GM12878 (cell line): ENCODE results near the gene PLA2G2E. TPM values are rescaled to one million over a fixed set of nuclear protein-coding genes. Genes with fewer than 3 reads are reported as not detected.

Experiments
- ASH2L ChIP-seq: fragments of 300-600, 200-600 bp; sonication (generic); IDR thresholded peaks from 2 replicates; pipeline ENCODE4 v1.6.1; 2017; ENCODE audit warnings: low read depth, mild to moderate bottlenecking, borderline replicate concordance
- ATF7 ChIP-seq: fragments of 450-650 bp; IDR thresholded peaks from 2 replicates; pipeline ENCODE4 v1.6.1; 2016; ENCODE audit warnings: low read depth, mild to moderate bottlenecking
- EED ChIP-seq: sonication (generic); IDR thresholded peaks from 2 replicates; pipeline ENCODE4 v1.6.1; 2016; ENCODE audit warnings: antibody characterized with exemption, low read depth
- FOS ChIP-seq: IDR thresholded peaks from 3 replicates; pipeline ENCODE4 v1.6.1; 2011; ENCODE audit warnings: borderline replicate concordance; ENCODE audit not compliant: insufficient read length; ENCODE audit errors: extremely low read depth
- GATAD2B ChIP-seq: fragments of 450-650 bp; conservative IDR thresholded peaks from 2 replicates; pipeline ENCODE4 v1.6.1; 2017; ENCODE audit warnings: low read depth, mild to moderate bottlenecking, moderate library complexity
- HCFC1 ChIP-seq: fragments of 150-350 bp; IDR thresholded peaks from 2 replicates; pipeline ENCODE4 v1.6.1; 2014; ENCODE audit warnings: low read length
- KAT2A ChIP-seq: conservative IDR thresholded peaks from 2 replicates; pipeline ENCODE4 v1.6.1; 2011; ENCODE audit warnings: low read depth, low read length; ENCODE audit not compliant: control insufficient read depth
- NFYA ChIP-seq: IDR thresholded peaks from 2 replicates; pipeline ENCODE4 v1.6.1; 2011; ENCODE audit warnings: low read depth, mild to moderate bottlenecking, low read length, improper control_type of control experiment, borderline replicate concordance
- NFYB ChIP-seq: IDR thresholded peaks from 2 replicates; pipeline ENCODE4 v1.6.1; 2011; ENCODE audit warnings: low read depth, mild to moderate bottlenecking, low read length, improper control_type of control experiment, moderate library complexity; ENCODE audit not compliant: insufficient read depth
- NRF1 ChIP-seq: conservative IDR thresholded peaks from 2 replicates; pipeline ENCODE4 v1.6.1; 2011; ENCODE audit warnings: mild to moderate bottlenecking, low read depth, low read length, improper control_type of control experiment
- POU2F2 ChIP-seq: IDR thresholded peaks from 3 replicates; pipeline ENCODE4 v1.6.1; 2011; ENCODE audit warnings: low read depth, mild to moderate bottlenecking, low read length, borderline replicate concordance
- RFX5 ChIP-seq: IDR thresholded peaks from 2 replicates; pipeline ENCODE4 v1.6.1; 2011; ENCODE audit warnings: low read depth, low read length, improper control_type of control experiment
- TAF1 ChIP-seq: IDR thresholded peaks from 2 replicates; pipeline ENCODE4 v1.6.1; 2011; ENCODE audit warnings: mild to moderate bottlenecking, low read depth, low read length, borderline replicate concordance
- TBL1XR1 ChIP-seq: IDR thresholded peaks from 2 replicates; pipeline ENCODE4 v1.6.1; 2012; ENCODE audit warnings: low read depth, low read length, improper control_type of control experiment
- TCF12 ChIP-seq: IDR thresholded peaks from 2 replicates; pipeline ENCODE4 v1.6.1; 2011; ENCODE audit warnings: low read depth, mild to moderate bottlenecking, low read length
- ZBED1 ChIP-seq: IDR thresholded peaks from 2 replicates; pipeline ENCODE4 v1.6.1; 2016; ENCODE audit warnings: borderline replicate concordance
- ZNF274 ChIP-seq: IDR thresholded peaks from one replicate; pipeline ENCODE4 v1.8.0; 2011; ENCODE audit not compliant: insufficient read length, insufficient read depth
- ZZZ3 ChIP-seq: IDR thresholded peaks from 2 replicates; pipeline ENCODE4 v1.6.1; 2011; ENCODE audit warnings: low read depth; ENCODE audit not compliant: control insufficient read depth, insufficient read length
- polyA plus RNA-seq, 11 experiments: library from polyadenylated mRNA; depleted of rRNA in 4 of 11; unstranded in 6 of 11; stranded (reverse) in 5 of 11; fragments of >200 nt; fragmentation: Nextera tagmentation in 4 of 11; fragmentation: Illumina TruSeq in 1 of 11; extraction: Ambion mirVana in 4 of 11; extraction: Trizol in 1 of 11; gene quantifications; 1 replicate in 1 of 11; 2 replicates in 10 of 11; pipeline versions ENCODE4 v1.2.1 to v1.2.3, GENCODE V29; 2011 to 2016; ENCODE audit warnings: inconsistent platforms in 2 of 11, missing spikeins in 2 of 11, low read depth in 1 of 11
- total RNA-seq, 4 experiments: library from RNA; depleted of rRNA in 3 of 4; stranded (reverse); fragments of >200 nt in 3 of 4; fragmentation: Illumina TruSeq in 1 of 4; extraction: Trizol in 1 of 4; gene quantifications; 2 replicates each; pipeline versions ENCODE4 v1.2.1 to v1.2.3, GENCODE V29; 2013 to 2021
- TF ChIP-seq, protein P1 (sequence below): fragments of 450-650 bp; formaldehyde crosslinking; IDR thresholded peaks from 2 replicates; pipeline ENCODE4 v1.4.0; 2020; ENCODE audit warnings: mild to moderate bottlenecking, moderate library complexity
- TF ChIP-seq, protein P2 (sequence below): fragments of 450-650 bp; IDR thresholded peaks from 2 replicates; pipeline ENCODE4 v1.6.1; 2016; ENCODE audit warnings: mild to moderate bottlenecking
- TF ChIP-seq, protein P3 (sequence below): fragments of 450-650 bp; IDR thresholded peaks from 2 replicates; pipeline ENCODE4 v1.6.1; 2016; ENCODE audit warnings: mild to moderate bottlenecking, moderate library complexity, borderline replicate concordance

PLA2G2E gene
- total and polyA plus RNA-seq, 10 of the 15 experiments (the other 5 are each of a cell fraction or from before 2014, with no cell fraction given): not detected

DNA sequence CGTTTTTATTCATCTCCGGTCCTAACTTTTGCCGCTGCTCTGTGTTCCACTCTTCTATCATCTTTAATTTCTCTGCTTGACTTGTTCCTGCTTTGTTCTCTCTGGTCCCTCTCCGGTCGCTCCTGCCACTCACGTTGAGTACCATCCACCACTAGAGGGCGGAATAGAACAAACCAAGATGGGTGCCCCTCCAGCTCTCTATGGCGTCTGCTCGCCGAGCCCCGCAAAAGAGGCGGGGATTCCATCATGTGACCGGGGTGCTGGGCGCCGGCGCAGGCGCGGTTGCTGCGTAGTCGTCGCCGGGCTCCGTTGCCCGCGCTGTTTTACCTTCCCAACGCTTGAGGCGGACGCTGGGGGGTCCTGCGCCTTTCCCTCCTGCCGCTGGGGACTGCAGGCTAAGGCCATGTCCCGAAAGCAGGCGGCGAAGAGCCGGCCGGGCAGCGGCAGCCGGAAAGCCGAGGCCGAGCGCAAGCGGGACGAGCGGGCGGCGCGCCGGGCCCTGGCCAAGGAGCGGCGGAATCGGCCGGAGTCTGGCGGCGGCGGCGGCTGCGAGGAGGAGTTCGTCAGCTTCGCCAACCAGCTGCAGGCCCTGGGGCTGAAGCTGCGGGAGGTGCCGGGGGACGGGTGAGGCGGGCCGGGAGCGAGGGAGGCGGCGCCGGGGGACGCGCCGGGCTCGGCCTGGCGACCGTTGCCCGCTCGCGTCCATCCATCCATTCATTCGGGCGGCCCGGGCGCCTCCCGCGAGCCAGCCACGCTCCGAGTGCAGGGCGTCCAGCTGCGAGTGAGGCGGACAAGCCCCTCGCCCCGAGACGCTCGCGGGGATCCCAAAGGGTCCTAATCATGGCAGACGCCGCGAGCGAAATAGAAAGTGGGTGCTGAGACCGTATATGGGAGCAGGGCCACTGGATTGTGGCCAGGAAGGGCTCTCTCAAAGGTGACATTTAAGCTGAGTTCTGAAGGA, 41.0 kb downstream of the PLA2G2E start, which contains the start of gene OTUD3 (continued):
- TF ChIP-seq, protein P1, sequence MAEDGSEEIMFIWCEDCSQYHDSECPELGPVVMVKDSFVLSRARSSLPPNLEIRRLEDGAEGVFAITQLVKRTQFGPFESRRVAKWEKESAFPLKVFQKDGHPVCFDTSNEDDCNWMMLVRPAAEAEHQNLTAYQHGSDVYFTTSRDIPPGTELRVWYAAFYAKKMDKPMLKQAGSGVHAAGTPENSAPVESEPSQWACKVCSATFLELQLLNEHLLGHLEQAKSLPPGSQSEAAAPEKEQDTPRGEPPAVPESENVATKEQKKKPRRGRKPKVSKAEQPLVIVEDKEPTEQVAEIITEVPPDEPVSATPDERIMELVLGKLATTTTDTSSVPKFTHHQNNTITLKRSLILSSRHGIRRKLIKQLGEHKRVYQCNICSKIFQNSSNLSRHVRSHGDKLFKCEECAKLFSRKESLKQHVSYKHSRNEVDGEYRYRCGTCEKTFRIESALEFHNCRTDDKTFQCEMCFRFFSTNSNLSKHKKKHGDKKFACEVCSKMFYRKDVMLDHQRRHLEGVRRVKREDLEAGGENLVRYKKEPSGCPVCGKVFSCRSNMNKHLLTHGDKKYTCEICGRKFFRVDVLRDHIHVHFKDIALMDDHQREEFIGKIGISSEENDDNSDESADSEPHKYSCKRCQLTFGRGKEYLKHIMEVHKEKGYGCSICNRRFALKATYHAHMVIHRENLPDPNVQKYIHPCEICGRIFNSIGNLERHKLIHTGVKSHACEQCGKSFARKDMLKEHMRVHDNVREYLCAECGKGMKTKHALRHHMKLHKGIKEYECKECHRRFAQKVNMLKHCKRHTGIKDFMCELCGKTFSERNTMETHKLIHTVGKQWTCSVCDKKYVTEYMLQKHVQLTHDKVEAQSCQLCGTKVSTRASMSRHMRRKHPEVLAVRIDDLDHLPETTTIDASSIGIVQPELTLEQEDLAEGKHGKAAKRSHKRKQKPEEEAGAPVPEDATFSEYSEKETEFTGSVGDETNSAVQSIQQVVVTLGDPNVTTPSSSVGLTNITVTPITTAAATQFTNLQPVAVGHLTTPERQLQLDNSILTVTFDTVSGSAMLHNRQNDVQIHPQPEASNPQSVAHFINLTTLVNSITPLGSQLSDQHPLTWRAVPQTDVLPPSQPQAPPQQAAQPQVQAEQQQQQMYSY: no peak
- TF ChIP-seq HCFC1 (0 out of 2 replicates have a peak, but pooled peaks have one; percentile 35), ZZZ3 (no peak), KAT2A (no peak), NFYA (no peak), NRF1 (peak; percentile 81), EED (no peak), POU2F2 (peak; percentile 9; the same call in 1 of the 3 replicates), ATF7 (peak; percentile 23; the same call in 1 of the 2 replicates), TAF1 (peak; percentile 60; the same call in 1 of the 2 replicates), RFX5 (no peak), GATAD2B (peak; percentile 90), NFYB (no peak), TBL1XR1 (no peak), ZBED1 (no peak), ZNF274 (no peak), TCF12 (no peak), ASH2L (no peak; the same call in 1 of the 2 replicates), FOS (no peak)
- TF ChIP-seq, protein P2, sequence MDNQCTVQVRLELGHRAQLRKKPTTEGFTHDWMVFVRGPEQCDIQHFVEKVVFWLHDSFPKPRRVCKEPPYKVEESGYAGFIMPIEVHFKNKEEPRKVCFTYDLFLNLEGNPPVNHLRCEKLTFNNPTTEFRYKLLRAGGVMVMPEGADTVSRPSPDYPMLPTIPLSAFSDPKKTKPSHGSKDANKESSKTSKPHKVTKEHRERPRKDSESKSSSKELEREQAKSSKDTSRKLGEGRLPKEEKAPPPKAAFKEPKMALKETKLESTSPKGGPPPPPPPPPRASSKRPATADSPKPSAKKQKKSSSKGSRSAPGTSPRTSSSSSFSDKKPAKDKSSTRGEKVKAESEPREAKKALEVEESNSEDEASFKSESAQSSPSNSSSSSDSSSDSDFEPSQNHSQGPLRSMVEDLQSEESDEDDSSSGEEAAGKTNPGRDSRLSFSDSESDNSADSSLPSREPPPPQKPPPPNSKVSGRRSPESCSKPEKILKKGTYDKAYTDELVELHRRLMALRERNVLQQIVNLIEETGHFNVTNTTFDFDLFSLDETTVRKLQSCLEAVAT: 0 out of 2 replicates have a peak, but pooled peaks have one; percentile 35
- TF ChIP-seq, protein P3, sequence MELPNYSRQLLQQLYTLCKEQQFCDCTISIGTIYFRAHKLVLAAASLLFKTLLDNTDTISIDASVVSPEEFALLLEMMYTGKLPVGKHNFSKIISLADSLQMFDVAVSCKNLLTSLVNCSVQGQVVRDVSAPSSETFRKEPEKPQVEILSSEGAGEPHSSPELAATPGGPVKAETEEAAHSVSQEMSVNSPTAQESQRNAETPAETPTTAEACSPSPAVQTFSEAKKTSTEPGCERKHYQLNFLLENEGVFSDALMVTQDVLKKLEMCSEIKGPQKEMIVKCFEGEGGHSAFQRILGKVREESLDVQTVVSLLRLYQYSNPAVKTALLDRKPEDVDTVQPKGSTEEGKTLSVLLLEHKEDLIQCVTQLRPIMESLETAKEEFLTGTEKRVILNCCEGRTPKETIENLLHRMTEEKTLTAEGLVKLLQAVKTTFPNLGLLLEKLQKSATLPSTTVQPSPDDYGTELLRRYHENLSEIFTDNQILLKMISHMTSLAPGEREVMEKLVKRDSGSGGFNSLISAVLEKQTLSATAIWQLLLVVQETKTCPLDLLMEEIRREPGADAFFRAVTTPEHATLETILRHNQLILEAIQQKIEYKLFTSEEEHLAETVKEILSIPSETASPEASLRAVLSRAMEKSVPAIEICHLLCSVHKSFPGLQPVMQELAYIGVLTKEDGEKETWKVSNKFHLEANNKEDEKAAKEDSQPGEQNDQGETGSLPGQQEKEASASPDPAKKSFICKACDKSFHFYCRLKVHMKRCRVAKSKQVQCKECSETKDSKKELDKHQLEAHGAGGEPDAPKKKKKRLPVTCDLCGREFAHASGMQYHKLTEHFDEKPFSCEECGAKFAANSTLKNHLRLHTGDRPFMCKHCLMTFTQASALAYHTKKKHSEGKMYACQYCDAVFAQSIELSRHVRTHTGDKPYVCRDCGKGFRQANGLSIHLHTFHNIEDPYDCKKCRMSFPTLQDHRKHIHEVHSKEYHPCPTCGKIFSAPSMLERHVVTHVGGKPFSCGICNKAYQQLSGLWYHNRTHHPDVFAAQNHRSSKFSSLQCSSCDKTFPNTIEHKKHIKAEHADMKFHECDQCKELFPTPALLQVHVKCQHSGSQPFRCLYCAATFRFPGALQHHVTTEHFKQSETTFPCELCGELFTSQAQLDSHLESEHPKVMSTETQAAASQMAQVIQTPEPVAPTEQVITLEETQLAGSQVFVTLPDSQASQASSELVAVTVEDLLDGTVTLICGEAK: no peak
